BLaER1 treated with 17β-estradiol and CSF1 and Interleukin-3, amounts not matched to agents 10 nM and 100 nM (cell line): ENCODE data around the gene FUT2.

Experiments
- H3K27ac ChIP-seq, 11 experiments: shearing (Covaris generic); formaldehyde crosslinking; 2 replicates each; pipeline ENCODE4 v1.8.1; 2022
- H3K27me3 ChIP-seq, 11 experiments: shearing (Covaris generic); formaldehyde crosslinking; 2 replicates each; pipeline ENCODE4 v1.8.1; 2022
- H3K36me3 ChIP-seq, 11 experiments: shearing (Covaris generic); formaldehyde crosslinking; 2 replicates each; pipeline ENCODE4 v1.8.1; 2022
- H3K4me1 ChIP-seq, 10 experiments: shearing (Covaris generic); formaldehyde crosslinking; 2 replicates each; pipeline ENCODE4 v1.8.1; 2022
- H3K4me2 ChIP-seq, 11 experiments: shearing (Covaris generic); formaldehyde crosslinking; 2 replicates each; pipeline ENCODE4 v1.8.1; 2022
- H3K4me3 ChIP-seq, 10 experiments: shearing (Covaris generic); formaldehyde crosslinking; 2 replicates each; pipeline ENCODE4 v1.8.1; 2022
- H3K9ac ChIP-seq, 11 experiments: shearing (Covaris generic); formaldehyde crosslinking; 2 replicates each; pipeline ENCODE4 v1.8.1; 2022
- H3K9me3 ChIP-seq, 11 experiments: shearing (Covaris generic); formaldehyde crosslinking; replicated peaks in 1 of 11; 2 replicates each; pipeline ENCODE4 v1.8.1; 2022
- H4K20me1 ChIP-seq, 11 experiments: shearing (Covaris generic); formaldehyde crosslinking; 2 replicates each; pipeline ENCODE4 v1.8.1; 2022
- Cebpa-rat ChIP-seq, 11 experiments: shearing (Covaris generic); IDR thresholded peaks; 2 replicates each; pipeline ENCODE4 v1.8.1; 2022

FUT2 gene

GRCh38 chr19:48668332-48668731 lies 27.4 kb upstream of the FUT2 start:
- Histone ChIP-seq H3K4me3 (no peak overlapping the region), H3K4me1 (peaks cover 0 to 11% (median 5%) of the 10 kb centered on the region in 10 experiments; a peak in 6 of 20 replicates), H3K9me3 (no peaks in the 10 kb centered on the region), H3K36me3 (no peaks in the 10 kb centered on the region), H4K20me1 (no peaks in the 10 kb centered on the region), H3K9ac (peak overlapping the region in 1 of 11 experiments; percentile 29; a peak in 1 of 22 replicates), H3K4me2 (no peak overlapping the region), H3K27ac (no peak overlapping the region), H3K27me3 (no peaks in the 10 kb centered on the region)
- TF ChIP-seq Cebpa-rat (IDR thresholded peaks at IDR 0.05): no peak

- Histone ChIP-seq H3K9ac (no peak overlapping the region), H3K9me3 (no peaks in the 10 kb centered on the region), H4K20me1 (no peaks in the 10 kb centered on the region), H3K27ac (no peak overlapping the region), H3K4me3 (no peak overlapping the region), H3K4me1 (peaks cover 0 to 8% (median 5%) of the 10 kb centered on the region in 10 experiments; a peak in 6 of 20 replicates), H3K27me3 (no peaks in the 10 kb centered on the region), H3K4me2 (no peak overlapping the region), H3K36me3 (no peaks in the 10 kb centered on the region)
- TF ChIP-seq Cebpa-rat (IDR thresholded peaks at IDR 0.05): no peak
Measured at GRCh38 chr19:48668761-48669160, 27.0 kb upstream of the FUT2 start.

- Histone ChIP-seq H3K27me3 (no peaks in the 10 kb centered on the region), H3K27ac (peak overlapping the region in 3 of 11 experiments; percentile 16 to 34 (median 23); a peak in 3 of 22 replicates), H3K36me3 (no peaks in the 10 kb centered on the region), H3K4me1 (peaks cover 0 to 15% (median 11%) of the 10 kb centered on the region in 10 experiments; a peak in 18 of 20 replicates), H3K4me2 (no peak overlapping the region), H3K9ac (no peak overlapping the region), H3K4me3 (no peak overlapping the region), H4K20me1 (no peaks in the 10 kb centered on the region), H3K9me3 (no peaks in the 10 kb centered on the region)
- TF ChIP-seq Cebpa-rat (IDR thresholded peaks at IDR 0.05): no peak
Measured at GRCh38 chr19:48669903-48670668, 25.7 kb upstream of the FUT2 start.

GRCh38 chr19:48670699-48671445 lies 24.9 kb upstream of the FUT2 start:
- Histone ChIP-seq H3K9ac (peak overlapping the region in 1 of 11 experiments; percentile 13; a peak in 1 of 22 replicates), H3K27me3 (no peaks in the 10 kb centered on the region), H3K4me1 (peaks cover 6 to 23% (median 16%) of the 10 kb centered on the region in 10 experiments; a peak in 19 of 20 replicates), H4K20me1 (no peaks in the 10 kb centered on the region), H3K4me3 (no peak overlapping the region), H3K4me2 (no peak overlapping the region), H3K9me3 (no peaks in the 10 kb centered on the region), H3K36me3 (no peaks in the 10 kb centered on the region), H3K27ac (peak overlapping the region in 5 of 11 experiments; percentile 13 to 34 (median 22); a peak in 5 of 22 replicates)
- TF ChIP-seq Cebpa-rat (IDR thresholded peaks at IDR 0.05): no peak

- Histone ChIP-seq H3K4me1 (peaks cover 7 to 24% (median 16%) of the 10 kb centered on the region in 10 experiments; a peak in 19 of 20 replicates), H3K4me3 (no peak overlapping the region), H3K27ac (peak overlapping the region in 4 of 11 experiments; percentile 13 to 29 (median 19); a peak in 3 of 22 replicates), H3K9me3 (no peaks in the 10 kb centered on the region), H3K27me3 (no peaks in the 10 kb centered on the region), H3K36me3 (no peaks in the 10 kb centered on the region), H3K9ac (peak overlapping the region in 2 of 11 experiments; percentile 13 to 41; a peak in 2 of 22 replicates), H3K4me2 (peak overlapping the region in 3 of 11 experiments; percentile 5 to 19 (median 15); a peak in 3 of 22 replicates), H4K20me1 (no peaks in the 10 kb centered on the region)
- no peak for TF ChIP-seq Cebpa-rat (IDR thresholded peaks at IDR 0.05)
Measured at GRCh38 chr19:48671446-48671995, 24.2 kb upstream of the FUT2 start.

GRCh38 chr19:48672994-48673393 lies 22.8 kb upstream of the FUT2 start, which contains the start of gene NTN5:
Gene NTN5, minus strand, starts transcription at chr19:48673017. Its CDS starts 2,031 bp downstream, at chr19:48670986.
- no peak for TF ChIP-seq Cebpa-rat (IDR thresholded peaks at IDR 0.05)
- H3K4me3 ChIP-seq: no peak within 1 kb of the TSS
- no peaks in the 10 kb centered on the region for H3K36me3 ChIP-seq
- H3K4me2 ChIP-seq: peak within 1 kb of the TSS in 3 of 11 experiments; percentile 5 to 19 (median 15); a peak in 3 of 22 replicates
- H3K9me3 ChIP-seq: no peaks in the 10 kb centered on the region
- H3K9ac ChIP-seq: peak within 1 kb of the TSS in 1 of 11 experiments; percentile 41; a peak in 4 of 22 replicates
- peaks cover 8 to 29% (median 19%) of the 10 kb centered on the region in 10 experiments; a peak in 19 of 20 replicates for H3K4me1 ChIP-seq
- H3K27me3 ChIP-seq: no peaks in the 10 kb centered on the region
- peak within 1 kb of the TSS in 2 of 11 experiments; percentile 23 to 29; a peak in 2 of 22 replicates for H3K27ac ChIP-seq
- H4K20me1 ChIP-seq: no peaks in the 10 kb centered on the region

GRCh38 chr19:48673436-48674100 lies 22.2 kb upstream of the FUT2 start:
- Histone ChIP-seq H4K20me1 (no peaks in the 10 kb centered on the region), H3K9me3 (no peaks in the 10 kb centered on the region), H3K36me3 (no peaks in the 10 kb centered on the region), H3K4me2 (no peak overlapping the region), H3K4me3 (no peak overlapping the region), H3K9ac (no peak overlapping the region; a peak in 1 of 22 replicates), H3K4me1 (peaks cover 12 to 35% (median 24%) of the 10 kb centered on the region in 10 experiments; a peak in 19 of 20 replicates), H3K27ac (peak overlapping the region in 1 of 11 experiments; percentile 12; a peak in 1 of 22 replicates), H3K27me3 (no peaks in the 10 kb centered on the region)
- no peak for TF ChIP-seq Cebpa-rat (IDR thresholded peaks at IDR 0.05)

GRCh38 chr19:48674216-48674809 lies 21.5 kb upstream of the FUT2 start:
- H3K9me3 ChIP-seq: no peaks in the 10 kb centered on the region
- peak overlapping the region in 8 of 11 experiments; percentile 5 to 54 (median 40); a peak in 8 of 22 replicates for H3K27ac ChIP-seq
- peak overlapping the region in 9 of 11 experiments; percentile 6 to 77 (median 45); a peak in 13 of 22 replicates for H3K4me2 ChIP-seq
- TF ChIP-seq Cebpa-rat (IDR thresholded peaks at IDR 0.05): no peak
- no peaks in the 10 kb centered on the region for H4K20me1 ChIP-seq
- no peaks in the 10 kb centered on the region for H3K27me3 ChIP-seq
- no peaks in the 10 kb centered on the region for H3K36me3 ChIP-seq
- peak overlapping the region in 2 of 11 experiments; percentile 42 to 53; a peak in 2 of 22 replicates for H3K9ac ChIP-seq
- peaks cover 12 to 42% (median 26%) of the 10 kb centered on the region in 10 experiments; a peak in 19 of 20 replicates for H3K4me1 ChIP-seq
- H3K4me3 ChIP-seq: no peak overlapping the region
